ENCODE data around the gene OLFM4.

DNA sequence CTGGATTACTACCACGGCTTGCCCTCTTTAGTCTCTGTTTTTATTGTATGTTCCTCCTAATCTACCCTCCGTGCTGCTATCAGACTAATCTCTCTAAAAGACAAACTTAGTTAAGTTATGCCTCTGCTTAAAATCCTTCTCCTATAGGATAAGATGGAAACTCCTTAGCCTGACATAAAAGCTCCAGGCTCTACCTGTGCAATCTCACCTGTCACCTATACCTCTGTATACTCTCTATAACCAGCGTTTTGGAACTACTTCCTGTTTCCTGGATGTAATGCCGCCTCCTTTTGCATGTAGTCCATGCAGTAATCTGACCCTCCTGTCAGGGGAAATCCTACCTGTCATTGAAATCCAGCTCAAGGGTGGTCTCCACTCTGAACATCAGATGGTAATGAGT is 41.2 kb downstream of the OLFM4 start:
- TF ChIP-seq, protein P1, sequence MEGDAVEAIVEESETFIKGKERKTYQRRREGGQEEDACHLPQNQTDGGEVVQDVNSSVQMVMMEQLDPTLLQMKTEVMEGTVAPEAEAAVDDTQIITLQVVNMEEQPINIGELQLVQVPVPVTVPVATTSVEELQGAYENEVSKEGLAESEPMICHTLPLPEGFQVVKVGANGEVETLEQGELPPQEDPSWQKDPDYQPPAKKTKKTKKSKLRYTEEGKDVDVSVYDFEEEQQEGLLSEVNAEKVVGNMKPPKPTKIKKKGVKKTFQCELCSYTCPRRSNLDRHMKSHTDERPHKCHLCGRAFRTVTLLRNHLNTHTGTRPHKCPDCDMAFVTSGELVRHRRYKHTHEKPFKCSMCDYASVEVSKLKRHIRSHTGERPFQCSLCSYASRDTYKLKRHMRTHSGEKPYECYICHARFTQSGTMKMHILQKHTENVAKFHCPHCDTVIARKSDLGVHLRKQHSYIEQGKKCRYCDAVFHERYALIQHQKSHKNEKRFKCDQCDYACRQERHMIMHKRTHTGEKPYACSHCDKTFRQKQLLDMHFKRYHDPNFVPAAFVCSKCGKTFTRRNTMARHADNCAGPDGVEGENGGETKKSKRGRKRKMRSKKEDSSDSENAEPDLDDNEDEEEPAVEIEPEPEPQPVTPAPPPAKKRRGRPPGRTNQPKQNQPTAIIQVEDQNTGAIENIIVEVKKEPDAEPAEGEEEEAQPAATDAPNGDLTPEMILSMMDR (conservative IDR thresholded peaks at IDR 0.05 in 1 of 2, IDR thresholded peaks at IDR 0.05 in 1 of 2; ENCODE audit: low read depth in 1 of 2, low read length in 2 of 2) = no peak
- TF ChIP-seq EZH2 (IDR thresholded peaks at IDR 0.05; ENCODE audit: low read length, missing control alignments) = no peak

Measured in fibroblast of lung (primary cell).